ENCODE measurements around the gene WNT9B.

The WNT9B gene

GRCh38 chr17:46863383-46864121, 12.2 kb downstream of the WNT9B start:
- H3K36me3 ChIP-seq = no peaks in the 10 kb centered on the region
- no peak for TF ChIP-seq CTCF (IDR thresholded peaks at IDR 0.05)
- no peak overlapping the region for H3K27ac ChIP-seq
- peaks cover 43% of the 10 kb centered on the region for H3K27me3 ChIP-seq
- no peak overlapping the region for H3K4me3 ChIP-seq (ENCODE audit: low read depth in 1 of 2, low read length in 1 of 2)
- no peaks in the 10 kb centered on the region for H3K4me1 ChIP-seq (ENCODE audit: control insufficient read depth in 1 of 2, insufficient read depth in 1 of 2, low read depth in 1 of 2, low read length in 1 of 2)
- H3K9me3 ChIP-seq = no peaks in the 10 kb centered on the region

GRCh38 chr17:46865100-46865499, 13.7 kb downstream of the WNT9B start:
- no peaks in the 10 kb centered on the region for H3K4me1 ChIP-seq (ENCODE audit: control insufficient read depth in 1 of 2, insufficient read depth in 1 of 2, low read depth in 1 of 2, low read length in 1 of 2)
- H3K27me3 ChIP-seq = peaks cover 49% of the 10 kb centered on the region
- H3K36me3 ChIP-seq = no peaks in the 10 kb centered on the region
- H3K9me3 ChIP-seq = no peaks in the 10 kb centered on the region
- no peak for TF ChIP-seq CTCF (IDR thresholded peaks at IDR 0.05)
- no peak overlapping the region for H3K4me3 ChIP-seq (ENCODE audit: low read depth in 1 of 2, low read length in 1 of 2)
- no peak overlapping the region for H3K27ac ChIP-seq

- H3K27me3 ChIP-seq = peaks cover 49% of the 10 kb centered on the region
Observed at GRCh38 chr17:46866325-46866724, 14.9 kb downstream of the WNT9B start.

GRCh38 chr17:46866747-46867146, 15.4 kb downstream of the WNT9B start:
- H3K27ac ChIP-seq = no peak overlapping the region
- no peak overlapping the region for H3K4me3 ChIP-seq (ENCODE audit: low read depth in 1 of 2, low read length in 1 of 2)
- peaks cover 49% of the 10 kb centered on the region for H3K27me3 ChIP-seq
- TF ChIP-seq CTCF (IDR thresholded peaks at IDR 0.05) = no peak
- H3K4me1 ChIP-seq (ENCODE audit: control insufficient read depth in 1 of 2, insufficient read depth in 1 of 2, low read depth in 1 of 2, low read length in 1 of 2) = no peaks in the 10 kb centered on the region
- H3K36me3 ChIP-seq = no peaks in the 10 kb centered on the region
- H3K9me3 ChIP-seq = no peaks in the 10 kb centered on the region

More at GRCh38 chr17:46866325-46866724, 14.9 kb downstream of the WNT9B start:
- Histone ChIP-seq H3K4me3 (ENCODE audit: low read depth in 1 of 2, low read length in 1 of 2) (no peak overlapping the region), H3K9me3 (no peaks in the 10 kb centered on the region), H3K4me1 (ENCODE audit: control insufficient read depth in 1 of 2, insufficient read depth in 1 of 2, low read depth in 1 of 2, low read length in 1 of 2) (no peaks in the 10 kb centered on the region), H3K27ac (no peak overlapping the region), H3K36me3 (no peaks in the 10 kb centered on the region)
- TF ChIP-seq CTCF (IDR thresholded peaks at IDR 0.05) = no peak

GRCh38 chr17:46868689-46869187, 17.4 kb downstream of the WNT9B start:
- TF ChIP-seq CTCF (IDR thresholded peaks at IDR 0.05) = no peak
- H3K9me3 ChIP-seq = no peaks in the 10 kb centered on the region

More at GRCh38 chr17:46868689-46869187, 17.4 kb downstream of the WNT9B start:
- Histone ChIP-seq H3K36me3 (no peaks in the 10 kb centered on the region), H3K4me1 (ENCODE audit: control insufficient read depth in 1 of 2, insufficient read depth in 1 of 2, low read depth in 1 of 2, low read length in 1 of 2) (no peaks in the 10 kb centered on the region), H3K27ac (no peak overlapping the region), H3K4me3 (ENCODE audit: low read depth in 1 of 2, low read length in 1 of 2) (no peak overlapping the region), H3K27me3 (peaks cover 38% of the 10 kb centered on the region)

Measured in neutrophil (primary cell).